HG03066 (cell line): ENCODE data around the gene PTPRZ1.

ENCODE experiments used
- ATAC-seq: cut with Tn5 transposase; IDR thresholded peaks from one replicate; pipeline ENCODE4 v1.9.1; 2021; ENCODE audit warnings: low read depth; ENCODE audit not compliant: unreplicated experiment

PTPRZ1 gene

GRCh38 chr7:122035876-122036275, 162.9 kb downstream of the PTPRZ1 start:
- ATAC-seq, result no peak

- no peak for ATAC-seq
Observed at GRCh38 chr7:122038134-122038533, 165.2 kb downstream of the PTPRZ1 start.

GRCh38 chr7:122038904-122039303, 165.9 kb downstream of the PTPRZ1 start:
- no peak for ATAC-seq

GRCh38 chr7:122040147-122040546, 167.2 kb downstream of the PTPRZ1 start:
- no peak for ATAC-seq

GRCh38 chr7:122046402-122046801, 173.4 kb downstream of the PTPRZ1 start:
- ATAC-seq, result no peak

- ATAC-seq, result no peak
Observed at GRCh38 chr7:122054393-122054792, 181.4 kb downstream of the PTPRZ1 start.

- no peak for ATAC-seq
Observed at GRCh38 chr7:122055073-122055472, 182.1 kb downstream of the PTPRZ1 start.

- no peak for ATAC-seq
Observed at GRCh38 chr7:122056977-122057376, 184.0 kb downstream of the PTPRZ1 start.

- ATAC-seq, result no peak
Observed at GRCh38 chr7:122059542-122059941, 186.6 kb downstream of the PTPRZ1 start.

GRCh38 chr7:122063146-122063545, 190.2 kb downstream of the PTPRZ1 start:
- no peak for ATAC-seq

GRCh38 chr7:122064971-122065370, 192.0 kb downstream of the PTPRZ1 start:
- ATAC-seq, result no peak

- no peak for ATAC-seq
Observed at GRCh38 chr7:122067077-122067476, 194.1 kb downstream of the PTPRZ1 start.

- ATAC-seq, result no peak
Observed at GRCh38 chr7:122068046-122068445, 195.1 kb downstream of the PTPRZ1 start.

- ATAC-seq, result no peak
Observed at GRCh38 chr7:122068999-122069398, 196.0 kb downstream of the PTPRZ1 start.

- ATAC-seq, result no peak
Observed at GRCh38 chr7:122070062-122070461, 197.1 kb downstream of the PTPRZ1 start.

GRCh38 chr7:122070834-122071233, 197.9 kb downstream of the PTPRZ1 start:
- no peak for ATAC-seq

GRCh38 chr7:122072272-122072671, 199.3 kb downstream of the PTPRZ1 start:
- ATAC-seq, result no peak

GRCh38 chr7:122072924-122073599, 200.1 kb downstream of the PTPRZ1 start:
- ATAC-seq, result no peak

- ATAC-seq, result no peak
Observed at GRCh38 chr7:122073635-122074034, 200.7 kb downstream of the PTPRZ1 start.

- no peak for ATAC-seq
Observed at GRCh38 chr7:122082160-122082559, 209.2 kb downstream of the PTPRZ1 start.

- no peak for ATAC-seq
Observed at GRCh38 chr7:122082670-122083069, 209.7 kb downstream of the PTPRZ1 start.

- ATAC-seq, result peak; percentile 93
Observed at GRCh38 chr7:122092964-122093797, 220.2 kb downstream of the PTPRZ1 start.
